Measurements from ENCODE around the gene FRMPD3. TPM values are rescaled to one million over a fixed set of nuclear protein-coding genes. Genes with fewer than 3 reads are reported as not detected.

Gene FRMPD3
- total RNA-seq, result under 1 TPM; under 0.01 to 0.89 (median 0.28) TPM

- Histone ChIP-seq H3K9me3 (no peaks in the 10 kb centered on the region), H3K4me3 (peak within 1 kb of the TSS in 3 of 4 donors; percentile 40 to 43 (median 41)), H3K27ac (no peak within 1 kb of the TSS), H3K27me3 (peaks cover 0 to 18% (median 0%) of the 10 kb centered on the region in 4 donors), H3K4me1 (peaks cover 0 to 24% (median 0%) of the 10 kb centered on the region in 4 donors), H3K36me3 (no peaks in the 10 kb centered on the region)
- WGBS, 2 donors, result 4 to 39% methylated on average over 10 to 34 of the region's 69 CpGs
- TF ChIP-seq EP300 (IDR thresholded peaks at IDR 0.05), result no peak
- TF ChIP-seq POLR2AphosphoS5 (IDR thresholded peaks at IDR 0.05), result no peak
- TF ChIP-seq, protein P1, sequence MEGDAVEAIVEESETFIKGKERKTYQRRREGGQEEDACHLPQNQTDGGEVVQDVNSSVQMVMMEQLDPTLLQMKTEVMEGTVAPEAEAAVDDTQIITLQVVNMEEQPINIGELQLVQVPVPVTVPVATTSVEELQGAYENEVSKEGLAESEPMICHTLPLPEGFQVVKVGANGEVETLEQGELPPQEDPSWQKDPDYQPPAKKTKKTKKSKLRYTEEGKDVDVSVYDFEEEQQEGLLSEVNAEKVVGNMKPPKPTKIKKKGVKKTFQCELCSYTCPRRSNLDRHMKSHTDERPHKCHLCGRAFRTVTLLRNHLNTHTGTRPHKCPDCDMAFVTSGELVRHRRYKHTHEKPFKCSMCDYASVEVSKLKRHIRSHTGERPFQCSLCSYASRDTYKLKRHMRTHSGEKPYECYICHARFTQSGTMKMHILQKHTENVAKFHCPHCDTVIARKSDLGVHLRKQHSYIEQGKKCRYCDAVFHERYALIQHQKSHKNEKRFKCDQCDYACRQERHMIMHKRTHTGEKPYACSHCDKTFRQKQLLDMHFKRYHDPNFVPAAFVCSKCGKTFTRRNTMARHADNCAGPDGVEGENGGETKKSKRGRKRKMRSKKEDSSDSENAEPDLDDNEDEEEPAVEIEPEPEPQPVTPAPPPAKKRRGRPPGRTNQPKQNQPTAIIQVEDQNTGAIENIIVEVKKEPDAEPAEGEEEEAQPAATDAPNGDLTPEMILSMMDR (IDR thresholded peaks at IDR 0.05), result no peak
- TF ChIP-seq POLR2A (IDR thresholded peaks at IDR 0.05), result no peak
- peak in 1 of 2 donors; percentile 38 for ATAC-seq (ENCODE audit: low FRiP score in 2 of 2)
- DNase-seq, result peak in 1 of 2 donors; percentile 32
Measured at GRCh38 chrX:107448998-107449835, at the start of gene FRMPD3. FRMPD3 (plus strand) TSS chrX:107449652; CDS start chrX:107526589, 76,937 bp downstream.

- Histone ChIP-seq H3K4me3 (no peak overlapping the region), H3K27me3 (no peaks in the 10 kb centered on the region), H3K36me3 (no peaks in the 10 kb centered on the region), H3K9me3 (no peaks in the 10 kb centered on the region), H3K27ac (no peak overlapping the region), H3K4me1 (no peaks in the 10 kb centered on the region)
- ATAC-seq (ENCODE audit: low FRiP score in 2 of 2) (no peak), DNase-seq (no peak)
- WGBS, 2 donors, result 71 to 74% methylated on average over 2 of the region's 2 CpGs
- TF ChIP-seq, protein P1 (IDR thresholded peaks at IDR 0.05), result no peak
- TF ChIP-seq POLR2A (IDR thresholded peaks at IDR 0.05) (no peak), EP300 (IDR thresholded peaks at IDR 0.05) (no peak), POLR2AphosphoS5 (IDR thresholded peaks at IDR 0.05) (no peak)
Measured at GRCh38 chrX:107420571-107420970, 28.9 kb upstream of the FRMPD3 start.

- Histone ChIP-seq H3K27me3 (no peaks in the 10 kb centered on the region), H3K36me3 (no peaks in the 10 kb centered on the region), H3K4me1 (no peaks in the 10 kb centered on the region), H3K27ac (no peak overlapping the region), H3K9me3 (no peaks in the 10 kb centered on the region), H3K4me3 (no peak overlapping the region)
- ATAC-seq (ENCODE audit: low FRiP score in 2 of 2), result no peak
- no peak for DNase-seq
- 67 to 73% methylated on average over 3 of the region's 3 CpGs for WGBS, 2 donors
- TF ChIP-seq POLR2AphosphoS5 (IDR thresholded peaks at IDR 0.05) (no peak), POLR2A (IDR thresholded peaks at IDR 0.05) (no peak)
- TF ChIP-seq, protein P1 (IDR thresholded peaks at IDR 0.05), result no peak
Measured at GRCh38 chrX:107421337-107421861, 28.1 kb upstream of the FRMPD3 start.

DNA sequence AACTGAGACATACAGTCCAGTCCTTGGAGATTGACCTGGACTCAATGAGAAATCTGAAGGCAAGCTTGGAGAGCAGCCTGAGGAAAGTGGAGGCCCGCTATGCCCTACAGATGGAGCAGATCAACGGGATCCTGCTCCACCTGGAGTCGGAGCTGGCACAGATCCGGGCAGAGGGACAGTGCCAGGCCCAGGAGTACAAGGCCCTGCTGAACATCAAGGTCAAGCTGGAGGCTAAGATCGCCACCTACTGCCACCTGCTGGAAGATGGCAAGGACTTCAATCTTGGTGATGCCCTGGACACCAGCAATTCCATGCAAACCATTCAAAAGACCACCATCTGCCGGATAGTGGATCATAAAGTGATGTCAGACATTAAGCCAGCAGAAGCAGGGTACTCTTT, 20.4 kb upstream of the FRMPD3 start:
- ATAC-seq (ENCODE audit: low FRiP score in 2 of 2) (no peak), DNase-seq (no peak)
- TF ChIP-seq EP300 (IDR thresholded peaks at IDR 0.05) (no peak), POLR2A (IDR thresholded peaks at IDR 0.05) (no peak), POLR2AphosphoS5 (IDR thresholded peaks at IDR 0.05) (no peak)
- TF ChIP-seq, protein P1 (IDR thresholded peaks at IDR 0.05), result peak in 4 of 6 experiments; percentile 13 to 31 (median 22)
- Histone ChIP-seq H3K4me1 (no peaks in the 10 kb centered on the region), H3K4me3 (no peak overlapping the region), H3K36me3 (no peaks in the 10 kb centered on the region), H3K27me3 (no peaks in the 10 kb centered on the region), H3K27ac (no peak overlapping the region), H3K9me3 (no peaks in the 10 kb centered on the region)
- 48 to 71% methylated on average over 2 to 6 of the region's 6 CpGs for WGBS, 2 donors

Measured in upper lobe of left lung (tissue), 6 donors.